Mesothelial cell of epicardium (in vitro differentiated cells): Measurements from ENCODE around the gene ZNF506. TPM values are rescaled to one million over a fixed set of nuclear protein-coding genes. Genes with fewer than 3 reads are reported as not detected.
"Not testable (repeated sequence)": the region's sequence is repeated elsewhere in the genome, so short reads cannot be mapped to it uniquely, and the experiment has no call there.

Source experiments
- DNase-seq, 2 experiments: peaks; one replicate each; pipeline ENCODE4 v3.0.0; 2021; ENCODE audit warnings: low spot score in 2 of 2; ENCODE audit not compliant: unreplicated experiment in 2 of 2
- H3K27ac Mint-ChIP-seq: 2 replicates; pipeline ENCODE4 v1.8.0; 2021; ENCODE audit warnings: mixed read lengths
- H3K27me3 Mint-ChIP-seq: 2 replicates; pipeline ENCODE4 v1.8.0; 2021; ENCODE audit warnings: low read depth, mixed read lengths
- H3K36me3 Mint-ChIP-seq: 2 replicates; pipeline ENCODE4 v1.8.0; 2021; ENCODE audit warnings: mixed read lengths
- H3K4me1 Mint-ChIP-seq: 2 replicates; pipeline ENCODE4 v1.8.0; 2021; ENCODE audit warnings: mixed read lengths
- H3K4me3 Mint-ChIP-seq: 2 replicates; pipeline ENCODE4 v1.8.0; 2021; ENCODE audit warnings: mild to moderate bottlenecking, moderate library complexity, mixed read lengths
- H3K9me3 Mint-ChIP-seq: 2 replicates; pipeline ENCODE4 v1.8.0; 2021; ENCODE audit warnings: mixed read lengths
- total RNA-seq: library from RNA; stranded (reverse); gene quantifications from 3 replicates; pipeline ENCODE4 v1.2.1, GENCODE V29; 2021
- TF ChIP-seq, protein P1 (sequence below): fragments of 200-600 bp; sonication (generic); IDR thresholded peaks from one replicate; pipeline ENCODE4 v1.5.0; 2021; ENCODE audit warnings: antibody characterized with exemption; ENCODE audit not compliant: unreplicated experiment

ZNF506 gene
- total RNA-seq, 1 donor from 2014 or later: 21.3 TPM

DNA sequence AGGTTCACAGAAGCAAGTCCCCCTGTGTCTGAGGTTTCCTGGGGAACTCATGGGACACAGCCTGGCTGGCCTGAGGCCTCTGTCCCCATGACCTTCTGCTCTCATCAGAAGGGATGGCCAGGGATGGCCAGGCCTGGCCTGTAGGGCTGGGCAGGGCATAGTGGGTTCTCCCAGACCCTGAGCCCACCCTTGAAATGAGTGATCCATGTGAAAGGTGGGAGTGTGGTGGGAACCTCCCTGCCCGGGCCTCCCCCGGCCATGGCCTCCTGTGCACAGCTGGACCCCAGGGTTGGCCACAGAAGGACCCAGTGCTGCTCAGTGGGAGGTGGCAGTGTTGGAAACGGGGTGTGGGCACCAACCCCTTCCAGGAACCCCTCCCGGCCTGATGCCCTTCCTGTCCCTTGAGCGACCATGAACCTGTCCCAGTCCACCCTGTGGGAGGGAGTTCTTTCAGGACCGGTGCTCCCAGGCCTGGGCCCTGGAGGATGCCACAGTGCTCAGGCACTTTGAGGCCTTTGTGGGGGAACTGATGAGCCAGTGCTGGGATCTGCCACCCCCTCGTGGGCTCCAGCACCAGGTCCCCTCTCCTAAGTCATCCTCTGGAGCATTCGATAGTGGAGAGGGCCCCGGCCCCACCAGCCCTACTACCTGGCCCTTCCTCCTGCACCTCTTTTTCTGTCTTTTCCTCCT is 73.2 kb downstream of the ZNF506 start:
- Mint-ChIP-seq H3K4me3 (no peak overlapping the region), H3K36me3 (no peaks in the 10 kb centered on the region), H3K27me3 (no peaks in the 10 kb centered on the region), H3K27ac (no peak overlapping the region), H3K4me1 (no peaks in the 10 kb centered on the region), H3K9me3 (peaks cover 4% of the 10 kb centered on the region)
- TF ChIP-seq, protein P1, sequence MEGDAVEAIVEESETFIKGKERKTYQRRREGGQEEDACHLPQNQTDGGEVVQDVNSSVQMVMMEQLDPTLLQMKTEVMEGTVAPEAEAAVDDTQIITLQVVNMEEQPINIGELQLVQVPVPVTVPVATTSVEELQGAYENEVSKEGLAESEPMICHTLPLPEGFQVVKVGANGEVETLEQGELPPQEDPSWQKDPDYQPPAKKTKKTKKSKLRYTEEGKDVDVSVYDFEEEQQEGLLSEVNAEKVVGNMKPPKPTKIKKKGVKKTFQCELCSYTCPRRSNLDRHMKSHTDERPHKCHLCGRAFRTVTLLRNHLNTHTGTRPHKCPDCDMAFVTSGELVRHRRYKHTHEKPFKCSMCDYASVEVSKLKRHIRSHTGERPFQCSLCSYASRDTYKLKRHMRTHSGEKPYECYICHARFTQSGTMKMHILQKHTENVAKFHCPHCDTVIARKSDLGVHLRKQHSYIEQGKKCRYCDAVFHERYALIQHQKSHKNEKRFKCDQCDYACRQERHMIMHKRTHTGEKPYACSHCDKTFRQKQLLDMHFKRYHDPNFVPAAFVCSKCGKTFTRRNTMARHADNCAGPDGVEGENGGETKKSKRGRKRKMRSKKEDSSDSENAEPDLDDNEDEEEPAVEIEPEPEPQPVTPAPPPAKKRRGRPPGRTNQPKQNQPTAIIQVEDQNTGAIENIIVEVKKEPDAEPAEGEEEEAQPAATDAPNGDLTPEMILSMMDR: no peak
- DNase-seq: no peak

DNA sequence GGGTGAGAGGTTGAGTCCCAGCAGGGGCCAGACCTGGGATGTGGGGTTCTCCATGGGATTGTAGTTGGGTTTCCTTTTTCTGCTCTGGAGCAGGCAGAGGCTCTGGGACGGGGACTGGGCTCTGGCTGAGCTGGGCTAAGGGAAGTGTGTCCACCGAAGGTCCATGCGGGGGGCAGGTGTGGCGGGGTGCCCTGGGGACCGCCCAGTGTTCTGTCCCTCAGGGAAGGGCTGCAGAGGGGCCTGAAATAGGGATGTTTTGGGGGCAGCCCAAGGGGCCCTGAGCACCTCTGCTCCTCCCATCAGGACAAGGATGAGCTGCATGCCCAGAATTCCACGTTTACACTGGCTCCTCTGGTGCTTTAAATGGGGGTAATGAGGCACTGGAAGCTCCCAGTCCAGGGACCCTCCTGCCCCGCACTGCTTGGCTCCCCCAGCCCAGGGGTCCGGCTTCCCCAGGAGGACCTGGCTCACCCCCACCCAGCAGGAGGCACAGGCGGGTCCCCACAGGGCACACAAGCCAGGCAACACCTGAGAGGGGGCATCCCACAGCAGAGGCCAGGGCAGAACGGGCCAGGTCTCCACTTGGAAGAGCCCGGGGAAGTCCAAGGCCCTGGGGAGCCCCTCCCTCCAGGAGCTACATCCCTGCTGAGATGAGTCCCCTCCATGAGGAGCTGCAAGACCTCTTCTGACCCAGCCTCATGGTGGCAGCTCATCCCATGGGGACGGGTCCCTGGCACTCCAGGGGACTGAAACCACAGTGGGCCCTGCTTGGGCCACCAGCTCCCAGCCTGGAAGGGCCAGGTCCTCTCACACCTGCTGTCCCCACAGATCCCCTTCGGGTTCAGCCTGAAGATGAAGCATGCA is 74.0 kb downstream of the ZNF506 start:
- no peak overlapping the region for H3K27ac Mint-ChIP-seq
- no peaks in the 10 kb centered on the region for H3K4me1 Mint-ChIP-seq
- H3K27me3 Mint-ChIP-seq: no peaks in the 10 kb centered on the region
- H3K36me3 Mint-ChIP-seq: no peaks in the 10 kb centered on the region
- TF ChIP-seq, protein P1: no peak
- H3K9me3 Mint-ChIP-seq: peaks cover 4% of the 10 kb centered on the region
- H3K4me3 Mint-ChIP-seq: no peak overlapping the region
- DNase-seq: no peak

GRCh38 chr19:19746286-19747213 is 75.0 kb downstream of the ZNF506 start:
- Mint-ChIP-seq H3K4me1 (no peaks in the 10 kb centered on the region), H3K27ac (no peak overlapping the region), H3K4me3 (no peak overlapping the region), H3K36me3 (no peaks in the 10 kb centered on the region), H3K9me3 (peaks cover 2% of the 10 kb centered on the region), H3K27me3 (no peaks in the 10 kb centered on the region)
- TF ChIP-seq, protein P1: no peak
- DNase-seq: no peak

GRCh38 chr19:19745496-19746285 is 75.9 kb downstream of the ZNF506 start:
- no peak for DNase-seq
- H3K9me3 Mint-ChIP-seq: no peaks in the 10 kb centered on the region
- no peaks in the 10 kb centered on the region for H3K4me1 Mint-ChIP-seq
- no peaks in the 10 kb centered on the region for H3K27me3 Mint-ChIP-seq
- H3K4me3 Mint-ChIP-seq: no peak overlapping the region
- TF ChIP-seq, protein P1: no peak
- no peaks in the 10 kb centered on the region for H3K36me3 Mint-ChIP-seq
- no peak overlapping the region for H3K27ac Mint-ChIP-seq

DNA sequence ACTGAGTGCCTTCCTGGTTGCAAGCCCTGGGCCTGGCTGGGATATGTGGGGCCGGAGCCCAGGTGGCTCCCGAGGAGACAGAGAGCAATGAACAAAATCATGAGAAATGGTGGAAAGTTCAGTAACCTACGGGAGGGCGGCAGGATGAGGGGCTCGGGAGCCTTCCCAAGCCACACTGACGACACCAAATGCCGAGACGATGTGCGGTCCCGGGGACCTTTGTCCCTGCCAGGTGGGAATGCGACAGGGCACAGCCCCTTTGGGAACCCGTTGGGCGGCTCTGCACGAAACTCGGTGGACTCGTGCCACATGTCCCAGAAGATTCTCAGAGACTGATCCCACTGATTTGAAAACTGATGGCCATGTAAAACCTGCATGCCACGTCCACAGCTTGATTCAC is 76.9 kb downstream of the ZNF506 start:
- Mint-ChIP-seq H3K27me3 (no peaks in the 10 kb centered on the region), H3K9me3 (no peaks in the 10 kb centered on the region), H3K4me1 (no peaks in the 10 kb centered on the region), H3K27ac (no peak overlapping the region), H3K4me3 (no peak overlapping the region), H3K36me3 (no peaks in the 10 kb centered on the region)
- no peak for DNase-seq
- TF ChIP-seq, protein P1: no peak

DNA sequence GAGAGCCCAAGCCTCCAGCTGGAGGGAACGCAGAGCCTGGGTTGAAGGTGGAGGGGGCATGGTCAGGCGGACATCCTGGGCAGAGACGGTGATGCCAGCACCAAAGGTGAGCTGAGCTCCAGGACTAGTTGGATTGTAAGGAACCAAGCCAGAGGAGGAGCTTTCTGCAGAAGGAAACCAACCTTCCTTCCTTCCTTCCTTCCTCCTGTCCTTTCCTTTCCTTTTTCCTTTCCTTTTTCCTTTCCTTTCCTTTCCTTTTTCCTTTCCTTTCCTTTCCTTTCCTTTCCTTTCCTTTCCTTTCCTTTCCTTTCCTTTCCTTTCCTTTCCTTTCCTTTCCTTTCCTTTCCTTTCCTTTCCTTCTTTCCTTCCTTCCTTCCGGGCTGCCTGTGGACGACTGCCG is 77.6 kb downstream of the ZNF506 start:
- H3K4me3 Mint-ChIP-seq, H3K36me3 Mint-ChIP-seq, H3K9me3 Mint-ChIP-seq, DNase-seq, H3K4me1 Mint-ChIP-seq, H3K27ac Mint-ChIP-seq, H3K27me3 Mint-ChIP-seq: not testable (repeated sequence)
